ENCODE data around the gene ANKRD30A.
"Not testable (repeated sequence)": the region's sequence is repeated elsewhere in the genome, so short reads cannot be mapped to it uniquely, and the experiment has no call there.

ANKRD30A gene

GRCh38 chr10:37255837-37256236 lies 130.4 kb downstream of the ANKRD30A start:
- not testable (repeated sequence) for DNase-seq (ENCODE audit: low read depth, low spot score)

- no peak for DNase-seq (ENCODE audit: low read depth, low spot score)
These were observed 137.9 kb downstream of the ANKRD30A start for GRCh38 chr10:37263304-37263703.

GRCh38 chr10:37268266-37268665 lies 142.9 kb downstream of the ANKRD30A start:
- no peak for DNase-seq (ENCODE audit: low read depth, low spot score)

- DNase-seq (ENCODE audit: low read depth, low spot score): no peak
These were observed 144.3 kb downstream of the ANKRD30A start for GRCh38 chr10:37269554-37270256.

GRCh38 chr10:37275216-37275777 lies 149.9 kb downstream of the ANKRD30A start:
- no peak for DNase-seq (ENCODE audit: low read depth, low spot score)

- no peak for DNase-seq (ENCODE audit: low read depth, low spot score)
These were observed 159.7 kb downstream of the ANKRD30A start for GRCh38 chr10:37285063-37285462.

- no peak for DNase-seq (ENCODE audit: low read depth, low spot score)
These were observed 164.6 kb downstream of the ANKRD30A start for GRCh38 chr10:37289833-37290464.

- no peak for DNase-seq (ENCODE audit: low read depth, low spot score)
These were observed 175.9 kb downstream of the ANKRD30A start for GRCh38 chr10:37301271-37301670.

- DNase-seq (ENCODE audit: low read depth, low spot score): no peak
These were observed 178.6 kb downstream of the ANKRD30A start for GRCh38 chr10:37304036-37304435.

GRCh38 chr10:37314350-37314749 lies 189.0 kb downstream of the ANKRD30A start:
- DNase-seq (ENCODE audit: low read depth, low spot score): no peak

GRCh38 chr10:37314862-37315261 lies 189.5 kb downstream of the ANKRD30A start:
- DNase-seq (ENCODE audit: low read depth, low spot score): no peak

- no peak for DNase-seq (ENCODE audit: low read depth, low spot score)
These were observed 219.0 kb downstream of the ANKRD30A start for GRCh38 chr10:37344413-37344812.

- DNase-seq (ENCODE audit: low read depth, low spot score): no peak
These were observed 254.6 kb downstream of the ANKRD30A start for GRCh38 chr10:37379991-37380390.

GRCh38 chr10:37381271-37381670 lies 255.9 kb downstream of the ANKRD30A start:
- no peak for DNase-seq (ENCODE audit: low read depth, low spot score)

- DNase-seq (ENCODE audit: low read depth, low spot score): no peak
These were observed 259.5 kb downstream of the ANKRD30A start for GRCh38 chr10:37384923-37385322.

- DNase-seq (ENCODE audit: low read depth, low spot score): no peak
These were observed 265.5 kb downstream of the ANKRD30A start for GRCh38 chr10:37390926-37391325.

GRCh38 chr10:37400774-37401173 lies 275.4 kb downstream of the ANKRD30A start:
- DNase-seq (ENCODE audit: low read depth, low spot score): not testable (repeated sequence)

- no peak for DNase-seq (ENCODE audit: low read depth, low spot score)
These were observed 275.8 kb downstream of the ANKRD30A start for GRCh38 chr10:37401225-37401624.

GRCh38 chr10:37403776-37404175 lies 278.4 kb downstream of the ANKRD30A start:
- DNase-seq (ENCODE audit: low read depth, low spot score): no peak
